Measurements from ENCODE around the gene CDKN1A.

Gene CDKN1A

DNA sequence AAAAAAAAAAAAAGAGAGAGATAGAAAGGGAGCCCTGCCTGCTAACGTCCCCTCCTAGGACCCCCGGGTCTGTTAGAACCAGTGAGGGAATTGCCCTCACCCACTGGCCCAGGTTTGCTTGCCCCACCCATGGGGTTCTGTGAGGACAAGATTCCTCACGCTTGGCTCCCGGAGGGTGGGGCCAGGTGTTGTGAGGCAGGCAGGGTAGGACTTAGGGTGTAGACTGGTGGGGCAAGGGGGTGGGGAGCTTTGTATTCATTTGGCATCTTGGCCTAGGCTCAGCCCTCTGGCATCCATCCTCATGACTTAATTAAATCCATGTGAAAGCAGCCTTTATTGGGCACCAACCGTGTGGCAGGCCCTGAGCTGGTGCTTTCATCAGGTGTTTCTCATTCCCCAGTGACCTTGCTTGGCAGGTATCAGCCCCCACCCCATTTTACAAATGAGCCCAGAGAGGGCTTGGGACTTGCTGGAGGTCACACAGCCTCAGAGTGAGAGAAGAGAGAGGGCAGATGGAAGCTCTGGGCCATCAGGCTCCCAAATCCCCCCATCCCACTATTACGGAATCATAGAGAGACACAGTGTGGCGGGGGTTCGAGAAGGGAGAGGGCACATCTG lies 38.1 kb downstream of the CDKN1A start:
- Histone ChIP-seq H3K79me2 (ENCODE audit: insufficient read depth, low read length) (no peaks in the 10 kb centered on the region), H3K36me3 (ENCODE audit: insufficient read depth, low read length) (no peaks in the 10 kb centered on the region), H3K4me1 (ENCODE audit: insufficient read depth, low read length, severe bottlenecking) (peaks cover 8% of the 10 kb centered on the region), H2AFZ (ENCODE audit: low read length) (no peak overlapping the region), H3K4me3 (ENCODE audit: low read depth, low read length, poor library complexity, severe bottlenecking) (no peak overlapping the region), H3F3A (ENCODE audit: insufficient read depth, low read length) (no peaks in the 10 kb centered on the region), H4K20me1 (ENCODE audit: insufficient read depth, low read length) (no peaks in the 10 kb centered on the region), H3K27me3 (ENCODE audit: insufficient read depth, low read length) (no peaks in the 10 kb centered on the region), H3K9ac (ENCODE audit: low read length) (no peak overlapping the region), H3K9me2 (ENCODE audit: low read depth, low read length) (no peaks in the 10 kb centered on the region), H3K4me2 (ENCODE audit: low read length) (no peak overlapping the region), H3K27ac (ENCODE audit: low read depth, low read length, poor library complexity, severe bottlenecking) (no peak overlapping the region), H3K9me3 (ENCODE audit: low read length) (no peaks in the 10 kb centered on the region)
- TF ChIP-seq, protein P1, sequence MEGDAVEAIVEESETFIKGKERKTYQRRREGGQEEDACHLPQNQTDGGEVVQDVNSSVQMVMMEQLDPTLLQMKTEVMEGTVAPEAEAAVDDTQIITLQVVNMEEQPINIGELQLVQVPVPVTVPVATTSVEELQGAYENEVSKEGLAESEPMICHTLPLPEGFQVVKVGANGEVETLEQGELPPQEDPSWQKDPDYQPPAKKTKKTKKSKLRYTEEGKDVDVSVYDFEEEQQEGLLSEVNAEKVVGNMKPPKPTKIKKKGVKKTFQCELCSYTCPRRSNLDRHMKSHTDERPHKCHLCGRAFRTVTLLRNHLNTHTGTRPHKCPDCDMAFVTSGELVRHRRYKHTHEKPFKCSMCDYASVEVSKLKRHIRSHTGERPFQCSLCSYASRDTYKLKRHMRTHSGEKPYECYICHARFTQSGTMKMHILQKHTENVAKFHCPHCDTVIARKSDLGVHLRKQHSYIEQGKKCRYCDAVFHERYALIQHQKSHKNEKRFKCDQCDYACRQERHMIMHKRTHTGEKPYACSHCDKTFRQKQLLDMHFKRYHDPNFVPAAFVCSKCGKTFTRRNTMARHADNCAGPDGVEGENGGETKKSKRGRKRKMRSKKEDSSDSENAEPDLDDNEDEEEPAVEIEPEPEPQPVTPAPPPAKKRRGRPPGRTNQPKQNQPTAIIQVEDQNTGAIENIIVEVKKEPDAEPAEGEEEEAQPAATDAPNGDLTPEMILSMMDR (IDR thresholded peaks at IDR 0.05; ENCODE audit: low read length), result no peak
- TF ChIP-seq EZH2 (IDR thresholded peaks at IDR 0.05; ENCODE audit: borderline replicate concordance, low read length), result no peak

DNA sequence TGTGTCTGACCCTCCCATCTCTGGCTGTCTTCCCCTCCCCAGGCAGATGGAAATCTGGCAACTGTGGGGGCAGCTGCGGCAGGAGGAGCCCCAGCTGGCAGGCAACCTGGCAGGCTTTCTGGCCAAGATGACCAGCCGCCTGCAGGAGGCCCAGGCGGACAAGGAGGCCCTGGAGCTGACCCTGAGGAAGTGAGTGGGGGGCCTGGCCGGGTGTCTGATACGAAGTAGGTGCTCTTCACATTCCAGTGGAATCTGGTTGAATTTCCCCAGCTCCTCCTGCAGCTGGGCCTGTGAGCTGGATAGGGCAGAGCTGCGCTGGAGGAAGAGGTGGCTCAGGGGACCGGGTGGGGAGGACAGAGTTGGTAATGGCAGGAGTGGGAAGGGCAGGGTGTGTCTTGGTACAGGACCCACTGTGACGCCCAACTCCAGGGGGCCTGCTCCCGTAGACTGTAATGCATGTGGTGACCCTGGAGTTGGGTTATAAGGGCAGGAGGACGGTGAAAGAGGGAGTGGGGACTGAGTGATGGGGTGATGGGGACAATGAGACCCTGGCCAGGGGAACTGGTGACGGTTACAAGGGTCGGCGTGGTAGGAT lies 38.8 kb downstream of the CDKN1A start:
- no peak overlapping the region for H3K27ac ChIP-seq (ENCODE audit: low read depth, low read length, poor library complexity, severe bottlenecking)
- H3K4me1 ChIP-seq (ENCODE audit: insufficient read depth, low read length, severe bottlenecking), result peaks cover 8% of the 10 kb centered on the region
- H3K9ac ChIP-seq (ENCODE audit: low read length), result no peak overlapping the region
- no peak overlapping the region for H3K4me2 ChIP-seq (ENCODE audit: low read length)
- H3K9me3 ChIP-seq (ENCODE audit: low read length), result no peaks in the 10 kb centered on the region
- no peaks in the 10 kb centered on the region for H4K20me1 ChIP-seq (ENCODE audit: insufficient read depth, low read length)
- no peaks in the 10 kb centered on the region for H3K27me3 ChIP-seq (ENCODE audit: insufficient read depth, low read length)
- H3K9me2 ChIP-seq (ENCODE audit: low read depth, low read length), result no peaks in the 10 kb centered on the region
- no peak overlapping the region for H3K4me3 ChIP-seq (ENCODE audit: low read depth, low read length, poor library complexity, severe bottlenecking)
- H2AFZ ChIP-seq (ENCODE audit: low read length), result no peak overlapping the region
- no peaks in the 10 kb centered on the region for H3K36me3 ChIP-seq (ENCODE audit: insufficient read depth, low read length)
- TF ChIP-seq, protein P1 (IDR thresholded peaks at IDR 0.05; ENCODE audit: low read length), result no peak
- no peak for TF ChIP-seq EZH2 (IDR thresholded peaks at IDR 0.05; ENCODE audit: borderline replicate concordance, low read length)
- H3F3A ChIP-seq (ENCODE audit: insufficient read depth, low read length), result no peaks in the 10 kb centered on the region
- H3K79me2 ChIP-seq (ENCODE audit: insufficient read depth, low read length), result no peaks in the 10 kb centered on the region

DNA sequence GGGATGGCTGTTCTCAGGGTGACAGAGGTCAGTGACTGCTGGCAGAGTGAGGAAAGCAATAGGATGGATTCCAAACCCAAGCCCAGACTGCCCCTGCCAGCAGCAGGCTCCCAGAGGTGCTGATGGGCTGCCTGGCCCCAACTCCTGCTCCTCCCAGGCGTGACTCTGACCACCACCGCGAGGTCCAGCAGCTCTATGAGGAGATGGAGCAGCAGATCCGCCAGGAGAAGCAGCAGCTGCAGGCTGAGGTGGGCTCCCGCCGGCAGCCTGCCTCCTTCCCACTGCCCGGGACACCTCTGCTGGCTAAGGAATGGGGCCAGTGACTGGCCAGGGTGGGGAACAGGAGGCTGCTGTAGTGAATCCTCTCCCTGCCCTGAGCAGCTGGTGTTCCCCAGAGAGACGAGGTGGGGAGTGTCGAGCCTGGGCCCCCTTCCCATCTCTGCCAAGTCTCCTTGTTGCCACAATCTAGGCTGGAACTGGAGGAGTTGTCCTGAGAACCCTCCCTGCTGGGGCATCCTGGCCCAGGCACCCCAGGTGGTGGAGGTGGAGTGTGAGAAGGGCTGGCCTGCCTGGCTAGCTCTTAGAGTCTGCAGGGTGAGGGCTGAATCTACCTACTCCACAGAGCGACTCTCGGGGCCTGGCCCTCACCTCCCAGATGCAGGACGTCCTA lies 39.5 kb downstream of the CDKN1A start:
- Histone ChIP-seq H3K9ac (ENCODE audit: low read length) (no peak overlapping the region), H3K4me2 (ENCODE audit: low read length) (no peak overlapping the region), H3K9me3 (ENCODE audit: low read length) (no peaks in the 10 kb centered on the region), H2AFZ (ENCODE audit: low read length) (no peak overlapping the region), H3K4me1 (ENCODE audit: insufficient read depth, low read length, severe bottlenecking) (peaks cover 8% of the 10 kb centered on the region), H3K27me3 (ENCODE audit: insufficient read depth, low read length) (no peaks in the 10 kb centered on the region), H3F3A (ENCODE audit: insufficient read depth, low read length) (no peaks in the 10 kb centered on the region), H4K20me1 (ENCODE audit: insufficient read depth, low read length) (no peaks in the 10 kb centered on the region), H3K27ac (ENCODE audit: low read depth, low read length, poor library complexity, severe bottlenecking) (no peak overlapping the region), H3K79me2 (ENCODE audit: insufficient read depth, low read length) (no peaks in the 10 kb centered on the region), H3K36me3 (ENCODE audit: insufficient read depth, low read length) (no peaks in the 10 kb centered on the region), H3K4me3 (ENCODE audit: low read depth, low read length, poor library complexity, severe bottlenecking) (no peak overlapping the region), H3K9me2 (ENCODE audit: low read depth, low read length) (no peaks in the 10 kb centered on the region)
- no peak for TF ChIP-seq EZH2 (IDR thresholded peaks at IDR 0.05; ENCODE audit: borderline replicate concordance, low read length)
- TF ChIP-seq, protein P1 (IDR thresholded peaks at IDR 0.05; ENCODE audit: low read length), result no peak
